ENCODE data around the gene NLRX1.
"Not testable (repeated sequence)": the region's sequence is repeated elsewhere in the genome, so short reads cannot be mapped to it uniquely, and the experiment has no call there.

The NLRX1 gene

DNA sequence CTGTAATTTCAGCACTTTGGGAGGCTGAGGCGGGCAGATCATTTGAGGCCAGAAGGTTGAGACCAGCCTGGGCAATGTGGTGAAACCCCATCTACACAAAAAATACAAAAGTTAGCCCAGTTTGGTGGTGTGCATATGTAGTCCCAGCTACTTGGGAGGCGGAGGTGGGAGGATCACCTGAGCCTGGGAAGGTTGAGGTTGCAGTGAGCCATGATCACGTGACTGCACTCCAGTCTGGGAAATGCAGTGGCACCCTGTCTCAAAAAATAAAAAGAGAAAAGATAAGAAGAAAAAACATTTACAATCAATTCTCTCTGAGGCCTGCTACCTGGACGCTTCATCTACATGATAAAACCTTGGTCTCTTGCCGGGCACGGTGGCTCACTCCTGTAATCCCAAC lies 30.4 kb downstream of the NLRX1 start:
- no peak overlapping the region for H2AFZ ChIP-seq (ENCODE audit: low read depth, low read length, severe bottlenecking)
- H3K4me2 ChIP-seq (ENCODE audit: low read depth, low read length, poor library complexity, severe bottlenecking) = no peak overlapping the region
- no peaks in the 10 kb centered on the region for H3K27me3 ChIP-seq (ENCODE audit: low read length)
- TF ChIP-seq, protein P1, sequence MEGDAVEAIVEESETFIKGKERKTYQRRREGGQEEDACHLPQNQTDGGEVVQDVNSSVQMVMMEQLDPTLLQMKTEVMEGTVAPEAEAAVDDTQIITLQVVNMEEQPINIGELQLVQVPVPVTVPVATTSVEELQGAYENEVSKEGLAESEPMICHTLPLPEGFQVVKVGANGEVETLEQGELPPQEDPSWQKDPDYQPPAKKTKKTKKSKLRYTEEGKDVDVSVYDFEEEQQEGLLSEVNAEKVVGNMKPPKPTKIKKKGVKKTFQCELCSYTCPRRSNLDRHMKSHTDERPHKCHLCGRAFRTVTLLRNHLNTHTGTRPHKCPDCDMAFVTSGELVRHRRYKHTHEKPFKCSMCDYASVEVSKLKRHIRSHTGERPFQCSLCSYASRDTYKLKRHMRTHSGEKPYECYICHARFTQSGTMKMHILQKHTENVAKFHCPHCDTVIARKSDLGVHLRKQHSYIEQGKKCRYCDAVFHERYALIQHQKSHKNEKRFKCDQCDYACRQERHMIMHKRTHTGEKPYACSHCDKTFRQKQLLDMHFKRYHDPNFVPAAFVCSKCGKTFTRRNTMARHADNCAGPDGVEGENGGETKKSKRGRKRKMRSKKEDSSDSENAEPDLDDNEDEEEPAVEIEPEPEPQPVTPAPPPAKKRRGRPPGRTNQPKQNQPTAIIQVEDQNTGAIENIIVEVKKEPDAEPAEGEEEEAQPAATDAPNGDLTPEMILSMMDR (IDR thresholded peaks at IDR 0.05; ENCODE audit: insufficient read depth, low read length, poor library complexity, severe bottlenecking) = no peak
- no peak for TF ChIP-seq EZH2phosphoT487 (conservative IDR thresholded peaks at IDR 0.05; ENCODE audit: low read length)
- no peaks in the 10 kb centered on the region for H4K20me1 ChIP-seq (ENCODE audit: low read depth, low read length)
- H3K4me3 ChIP-seq (ENCODE audit: insufficient read depth, low read length, poor library complexity, severe bottlenecking) = no peak overlapping the region
- no peaks in the 10 kb centered on the region for H3K9me2 ChIP-seq (replicated peaks; ENCODE audit: insufficient read depth, low read length)
- H3K9ac ChIP-seq (ENCODE audit: low read length) = no peak overlapping the region
- no peaks in the 10 kb centered on the region for H3K36me3 ChIP-seq (ENCODE audit: low read length)
- no peaks in the 10 kb centered on the region for H3F3A ChIP-seq (ENCODE audit: insufficient read depth)
- no peaks in the 10 kb centered on the region for H3K79me2 ChIP-seq (ENCODE audit: insufficient read depth, low read length)
- H3K9me3 ChIP-seq (ENCODE audit: insufficient read depth, low read length) = no peaks in the 10 kb centered on the region
- no peak overlapping the region for H3K27ac ChIP-seq (ENCODE audit: low read depth, low read length)

DNA sequence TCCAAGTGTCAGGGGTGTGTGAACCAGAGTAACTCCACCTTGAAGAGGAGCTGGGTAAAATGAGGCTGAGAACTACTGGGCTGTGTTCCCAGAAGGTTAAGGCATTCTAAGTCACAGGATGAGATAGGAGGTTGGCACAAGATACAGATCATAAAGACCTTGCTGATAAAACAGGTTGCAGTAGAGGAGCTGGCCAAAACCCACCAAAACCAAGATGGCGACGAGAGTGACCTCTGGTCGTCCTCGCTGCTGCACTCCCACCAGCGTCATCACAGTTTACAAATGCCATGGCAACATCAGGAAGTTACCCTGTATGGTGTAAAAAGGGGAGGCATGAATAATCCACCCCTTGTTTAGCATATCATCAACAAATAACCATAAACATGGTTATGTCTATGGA lies 32.7 kb downstream of the NLRX1 start:
- not testable (repeated sequence) for H3K36me3 ChIP-seq (ENCODE audit: low read length); H3K27ac ChIP-seq (ENCODE audit: low read depth, low read length); H3F3A ChIP-seq (ENCODE audit: insufficient read depth); H3K9ac ChIP-seq (ENCODE audit: low read length); H3K9me2 ChIP-seq (replicated peaks; ENCODE audit: insufficient read depth, low read length); H4K20me1 ChIP-seq (ENCODE audit: low read depth, low read length); H3K27me3 ChIP-seq (ENCODE audit: low read length); H2AFZ ChIP-seq (ENCODE audit: low read depth, low read length, severe bottlenecking); H3K79me2 ChIP-seq (ENCODE audit: insufficient read depth, low read length); H3K4me3 ChIP-seq (ENCODE audit: insufficient read depth, low read length, poor library complexity, severe bottlenecking); H3K9me3 ChIP-seq (ENCODE audit: insufficient read depth, low read length); H3K4me2 ChIP-seq (ENCODE audit: low read depth, low read length, poor library complexity, severe bottlenecking)

DNA sequence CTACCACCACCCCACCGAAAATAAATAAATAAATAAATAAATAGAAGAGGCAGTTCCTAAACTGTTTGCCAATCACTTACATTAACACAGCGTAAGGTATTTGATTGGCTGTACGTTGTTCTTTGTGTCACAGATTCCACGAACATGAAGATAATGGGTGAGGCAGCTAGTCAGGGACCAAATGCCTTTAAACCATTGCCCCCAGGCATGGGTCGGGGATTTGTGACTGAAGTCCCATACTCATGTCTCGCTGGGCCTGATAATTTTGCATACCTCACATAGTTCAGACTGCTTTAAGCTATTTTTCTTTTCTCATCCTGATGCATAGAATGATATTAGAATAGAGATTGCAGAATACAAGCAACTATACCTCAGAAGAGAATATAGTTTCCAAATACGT lies 34.0 kb downstream of the NLRX1 start:
- Histone ChIP-seq H3K27ac (ENCODE audit: low read depth, low read length) (no peak overlapping the region), H3K36me3 (ENCODE audit: low read length) (no peaks in the 10 kb centered on the region), H3F3A (ENCODE audit: insufficient read depth) (0 out of 2 replicates have a peak, but pooled peaks cover 5% of the 10 kb centered on the region), H3K4me2 (ENCODE audit: low read depth, low read length, poor library complexity, severe bottlenecking) (no peak overlapping the region), H4K20me1 (ENCODE audit: low read depth, low read length) (no peaks in the 10 kb centered on the region), H2AFZ (ENCODE audit: low read depth, low read length, severe bottlenecking) (no peak overlapping the region), H3K9me3 (ENCODE audit: insufficient read depth, low read length) (no peaks in the 10 kb centered on the region), H3K79me2 (ENCODE audit: insufficient read depth, low read length) (peaks cover 9% of the 10 kb centered on the region), H3K27me3 (ENCODE audit: low read length) (no peaks in the 10 kb centered on the region), H3K9ac (ENCODE audit: low read length) (no peak overlapping the region), H3K9me2 (replicated peaks; ENCODE audit: insufficient read depth, low read length) (no peaks in the 10 kb centered on the region), H3K4me3 (ENCODE audit: insufficient read depth, low read length, poor library complexity, severe bottlenecking) (no peak overlapping the region)
- TF ChIP-seq EZH2phosphoT487 (conservative IDR thresholded peaks at IDR 0.05; ENCODE audit: low read length) = no peak
- TF ChIP-seq, protein P1 (IDR thresholded peaks at IDR 0.05; ENCODE audit: insufficient read depth, low read length, poor library complexity, severe bottlenecking) = no peak

DNA sequence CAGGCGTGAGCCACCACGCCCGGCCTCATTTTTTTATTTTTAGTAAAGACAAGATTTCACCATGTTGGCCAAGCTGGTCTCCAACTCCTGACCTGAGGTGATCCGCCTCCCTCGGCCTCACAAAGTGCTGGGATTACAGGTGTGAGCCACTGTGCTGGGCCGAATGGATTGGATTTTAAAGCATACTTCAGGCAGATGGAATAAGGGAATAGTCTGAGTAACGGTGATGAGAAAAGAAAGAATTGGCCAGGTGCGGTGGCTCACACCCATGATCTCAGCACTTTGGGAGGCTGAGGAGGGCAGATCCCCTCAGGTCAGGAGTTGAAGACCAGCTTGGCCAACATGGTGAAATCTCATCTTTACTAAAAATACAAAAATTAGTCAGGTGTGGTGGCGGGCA lies 35.5 kb downstream of the NLRX1 start:
- Histone ChIP-seq H3F3A (ENCODE audit: insufficient read depth) (peaks cover 6% of the 10 kb centered on the region; the same call in 1 of the 2 replicates), H3K79me2 (ENCODE audit: insufficient read depth, low read length) (peaks cover 24% of the 10 kb centered on the region), H3K27ac (ENCODE audit: low read depth, low read length) (no peak overlapping the region), H3K36me3 (ENCODE audit: low read length) (no peaks in the 10 kb centered on the region), H3K9me3 (ENCODE audit: insufficient read depth, low read length) (no peaks in the 10 kb centered on the region), H2AFZ (ENCODE audit: low read depth, low read length, severe bottlenecking) (no peak overlapping the region), H3K9ac (ENCODE audit: low read length) (no peak overlapping the region), H3K4me3 (ENCODE audit: insufficient read depth, low read length, poor library complexity, severe bottlenecking) (no peak overlapping the region), H3K27me3 (ENCODE audit: low read length) (no peaks in the 10 kb centered on the region), H4K20me1 (ENCODE audit: low read depth, low read length) (0 out of 2 replicates have a peak, but pooled peaks cover 9% of the 10 kb centered on the region), H3K9me2 (replicated peaks; ENCODE audit: insufficient read depth, low read length) (no peaks in the 10 kb centered on the region), H3K4me2 (ENCODE audit: low read depth, low read length, poor library complexity, severe bottlenecking) (no peak overlapping the region)
- TF ChIP-seq, protein P1 (IDR thresholded peaks at IDR 0.05; ENCODE audit: insufficient read depth, low read length, poor library complexity, severe bottlenecking) = no peak
- TF ChIP-seq EZH2phosphoT487 (conservative IDR thresholded peaks at IDR 0.05; ENCODE audit: low read length) = no peak

All from SU-DHL-6 (cell line).